SH-SY5Y (cell line): ENCODE results near the gene NME5.

ENCODE experiments used
- GATA2 ChIP-seq: IDR thresholded peaks from 2 replicates; pipeline ENCODE4 v1.6.1; 2011; ENCODE audit warnings: mild to moderate bottlenecking, low read depth, low read length
- GATA3 ChIP-seq: IDR thresholded peaks from 2 replicates; pipeline ENCODE4 v1.6.1; 2011; ENCODE audit warnings: low read depth, mild to moderate bottlenecking, low read length, moderate library complexity

- TF ChIP-seq GATA2 (no peak), GATA3 (no peak)
Measured at GRCh38 chr5:138163721-138164120, 24.5 kb upstream of the NME5 start.
